Spleen (tissue), 11 donors: ENCODE measurements around the gene GCNA. TPM values are rescaled to one million over a fixed set of nuclear protein-coding genes. Genes with fewer than 3 reads are reported as not detected.

Experiments used
- DNase-seq: peaks from one replicate; pipeline ENCODE4 v3.0.0-alpha.2; 2020
- H3K27ac ChIP-seq, 8 donors: fragments of 200-600 bp; sonication (generic) in 7 of 8; 1 replicate in 4 of 8; 2 replicates in 4 of 8; pipeline versions ENCODE4 v1.5.0 to v1.8.0; 2016 to 2021; ENCODE audit warnings: inconsistent platforms in 4 of 8, mild to moderate bottlenecking in 4 of 8, moderate library complexity in 1 of 8
- H3K27me3 ChIP-seq, 7 donors: fragments of 200-600 bp; sonication (generic) in 6 of 7; replicated peaks in 1 of 7; 1 replicate in 4 of 7; 2 replicates in 3 of 7; pipeline versions ENCODE4 v1.5.0 to v1.8.0; 2016 to 2021; ENCODE audit warnings: inconsistent platforms in 3 of 7, mild to moderate bottlenecking in 1 of 7
- H3K36me3 ChIP-seq, 6 donors: fragments of 200-600 bp; sonication (generic) in 5 of 6; 1 replicate in 4 of 6; 2 replicates in 2 of 6; pipeline versions ENCODE4 v1.5.0 to v1.8.0; 2016 to 2021; ENCODE audit warnings: inconsistent platforms in 2 of 6
- H3K4me1 ChIP-seq, 6 donors: fragments of 200-600 bp; sonication (generic) in 5 of 6; 1 replicate in 3 of 6; 2 replicates in 3 of 6; pipeline versions ENCODE4 v1.5.0 to v1.8.0; 2016 to 2021; ENCODE audit warnings: inconsistent platforms in 3 of 6
- H3K4me3 ChIP-seq, 8 donors: fragments of 200-600 bp; sonication (generic) in 7 of 8; 1 replicate in 4 of 8; 2 replicates in 4 of 8; pipeline versions ENCODE4 v1.5.0 to v1.8.0; 2016 to 2021; ENCODE audit warnings: inconsistent platforms in 4 of 8, mild to moderate bottlenecking in 4 of 8, moderate library complexity in 2 of 8
- H3K9me3 ChIP-seq, 8 donors: fragments of 200-600 bp; sonication (generic) in 7 of 8; 1 replicate in 4 of 8; 2 replicates in 4 of 8; pipeline versions ENCODE4 v1.5.0 to v1.8.0; 2016 to 2021; ENCODE audit warnings: inconsistent platforms in 4 of 8
- POLR2A ChIP-seq, 3 donors: fragments of 450-650 bp; IDR thresholded peaks; one replicate each; pipeline ENCODE4 v1.5.1; 2017; ENCODE audit warnings: antibody characterized with exemption in 3 of 3, mild to moderate bottlenecking in 1 of 3
- POLR2AphosphoS5 ChIP-seq, 3 donors: sonication (generic); formaldehyde crosslinking; IDR thresholded peaks; one replicate each; pipeline ENCODE4 v1.5.1; 2017; ENCODE audit warnings: antibody characterized with exemption in 3 of 3
- WGBS, 5 donors: extraction: QIAGEN DNeasy Blood & Tissue Kit in 3 of 5; methylation state at CpG; one replicate each; pipeline versions ENCODE4 v1.1.5 to v1.1.7; 2013 to 2018; 5-methylcytosine and 5-hydroxymethylcytosine counted together
- intact Hi-C: fragments of 100-400 bp; cut with DNase I; formaldehyde crosslinking; loops from one replicate; pipeline ENCODE4 v1.15.0; 2023; ENCODE audit warnings: low total_unique reads
- polyA plus RNA-seq, 3 donors: library from polyadenylated mRNA; stranded (reverse); fragments of 200-250 nt; gene quantifications; one replicate each; pipeline ENCODE4 v1.2.1, GENCODE V29; 2013
- total RNA-seq, 7 donors: library from RNA; depleted of rRNA in 3 of 7; stranded (reverse); fragments of >200 nt in 3 of 7; fragmentation: NEBNext Ultra II Directional in 4 of 7; extraction: Animal tissue kit (Norgen Biotek cat#: 25700) in 4 of 7; gene quantifications; one replicate each; pipeline versions ENCODE4 v1.1.0 to v1.2.1, GENCODE V29; 2016 to 2021
- TF ChIP-seq, protein P1 (sequence below), 11 experiments: fragments of 200-600 bp in 7 of 11; fragments of 450-650 bp in 4 of 11; sonication (generic) in 4 of 11; IDR thresholded peaks in 8 of 11; conservative IDR thresholded peaks in 3 of 11; 1 replicate in 7 of 11; 2 replicates in 4 of 11; pipeline versions ENCODE4 v1.4.0 to v1.8.0; 2016 to 2021; ENCODE audit warnings: antibody characterized with exemption in 11 of 11, inconsistent platforms in 4 of 11, mild to moderate bottlenecking in 1 of 11
- donor health status: healthy with polysubstance abuse.
- donor health status: DM: no; HTN: no; CAD: no; lungs with moderate emphysema.
- donor health status: DM: no; HTN: no; CAD: no.
- donor health status: Bipolar disorder and iron deficiency.
- donor health status: healthy.
- donor health status: DM: no; HTN: no; CAD: no.
- donor health status: DM: yes; HTN: yes; CAD: no.

The GCNA gene
- total and polyA plus RNA-seq, 10 donors, result 1.8 to 12.8 (median 3.8) TPM

DNA sequence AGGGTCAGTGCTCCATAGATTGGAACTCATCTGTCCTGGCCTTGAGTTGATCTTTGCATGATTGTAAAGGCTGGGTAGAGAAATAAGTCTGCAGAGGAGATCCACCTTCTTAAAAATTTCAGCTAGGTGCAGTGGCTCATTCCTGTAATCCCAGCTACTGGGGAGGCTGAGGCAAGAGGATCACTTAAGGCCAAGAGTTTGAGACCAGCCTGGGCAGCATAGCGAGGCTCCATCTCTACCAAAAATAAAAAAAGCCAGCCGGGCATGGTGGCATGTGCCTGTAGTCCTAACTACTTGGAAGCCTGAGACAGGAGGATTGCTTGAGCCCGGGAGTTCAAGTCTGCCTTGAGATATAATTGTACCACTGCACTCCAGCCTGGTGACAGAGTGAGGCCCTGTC, 40.5 kb downstream of the GCNA start:
- TF ChIP-seq, protein P1, sequence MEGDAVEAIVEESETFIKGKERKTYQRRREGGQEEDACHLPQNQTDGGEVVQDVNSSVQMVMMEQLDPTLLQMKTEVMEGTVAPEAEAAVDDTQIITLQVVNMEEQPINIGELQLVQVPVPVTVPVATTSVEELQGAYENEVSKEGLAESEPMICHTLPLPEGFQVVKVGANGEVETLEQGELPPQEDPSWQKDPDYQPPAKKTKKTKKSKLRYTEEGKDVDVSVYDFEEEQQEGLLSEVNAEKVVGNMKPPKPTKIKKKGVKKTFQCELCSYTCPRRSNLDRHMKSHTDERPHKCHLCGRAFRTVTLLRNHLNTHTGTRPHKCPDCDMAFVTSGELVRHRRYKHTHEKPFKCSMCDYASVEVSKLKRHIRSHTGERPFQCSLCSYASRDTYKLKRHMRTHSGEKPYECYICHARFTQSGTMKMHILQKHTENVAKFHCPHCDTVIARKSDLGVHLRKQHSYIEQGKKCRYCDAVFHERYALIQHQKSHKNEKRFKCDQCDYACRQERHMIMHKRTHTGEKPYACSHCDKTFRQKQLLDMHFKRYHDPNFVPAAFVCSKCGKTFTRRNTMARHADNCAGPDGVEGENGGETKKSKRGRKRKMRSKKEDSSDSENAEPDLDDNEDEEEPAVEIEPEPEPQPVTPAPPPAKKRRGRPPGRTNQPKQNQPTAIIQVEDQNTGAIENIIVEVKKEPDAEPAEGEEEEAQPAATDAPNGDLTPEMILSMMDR (IDR thresholded peaks at IDR 0.05 in 8 of 11, conservative IDR thresholded peaks at IDR 0.05 in 3 of 11), result no peak
- TF ChIP-seq POLR2A (IDR thresholded peaks at IDR 0.05) (no peak), POLR2AphosphoS5 (IDR thresholded peaks at IDR 0.05) (no peak)
- Histone ChIP-seq H3K27ac (peak overlapping the region in 5 of 8 donors; percentile 57 to 81 (median 71)), H3K4me3 (peak overlapping the region in 2 of 8 donors; percentile 29 to 64), H3K27me3 (no peaks in the 10 kb centered on the region), H3K4me1 (peaks cover 30 to 70% (median 58%) of the 10 kb centered on the region in 6 donors), H3K36me3 (peaks cover 0 to 17% (median 0%) of the 10 kb centered on the region in 6 donors), H3K9me3 (no peaks in the 10 kb centered on the region)
- WGBS, 5 donors, result 64 to 80% (median 76%) methylated on average over 3 of the region's 3 CpGs
- no peak for DNase-seq
- intact Hi-C loops, result no loop called here

DNA sequence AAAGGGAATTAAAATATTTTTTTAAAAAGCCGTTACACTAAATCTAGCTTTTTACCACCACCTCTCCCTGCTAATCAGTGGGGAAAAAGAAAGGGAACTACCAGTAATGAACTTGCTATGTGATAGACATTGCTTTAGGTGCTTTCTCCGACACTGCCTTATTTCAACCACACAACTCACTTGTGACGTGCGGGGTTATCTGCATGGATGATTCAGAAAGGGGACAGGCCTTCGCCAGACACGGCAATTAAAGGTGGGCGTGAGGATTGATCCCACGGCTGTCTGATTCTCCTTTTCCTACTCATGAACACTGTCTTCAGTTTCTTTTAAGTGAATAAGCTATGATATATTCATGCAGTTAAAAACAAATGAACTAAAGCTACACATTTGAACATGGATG, 41.0 kb downstream of the GCNA start:
- 52 to 73% (median 62%) methylated on average over 8 of the region's 8 CpGs for WGBS, 5 donors

DNA sequence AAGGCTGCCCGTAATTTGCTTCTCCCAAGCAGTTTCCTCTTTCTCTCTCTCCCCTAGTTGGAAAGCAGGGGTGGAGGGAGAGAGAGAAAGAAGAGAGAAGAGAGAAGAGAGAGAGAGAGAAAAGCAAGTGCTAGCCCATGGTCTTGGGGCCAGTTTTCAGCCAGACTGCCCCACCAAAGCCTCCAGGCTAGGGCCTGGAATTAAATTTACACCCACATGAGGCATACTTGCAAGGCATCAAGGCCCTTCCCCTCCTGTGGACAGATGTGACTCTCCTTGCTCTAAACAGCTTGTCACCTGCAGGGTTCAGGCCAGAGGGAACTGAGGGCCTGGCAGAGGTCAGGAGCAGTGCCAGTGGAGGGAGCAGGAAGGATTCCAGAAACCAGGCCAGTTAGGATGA, 41.7 kb downstream of the GCNA start:
- Histone ChIP-seq H3K9me3 (no peaks in the 10 kb centered on the region), H3K36me3 (peaks cover 0 to 5% (median 0%) of the 10 kb centered on the region in 6 donors), H3K27ac (peak overlapping the region in 5 of 8 donors; percentile 44 to 81 (median 71)), H3K27me3 (no peaks in the 10 kb centered on the region), H3K4me1 (peaks cover 33 to 80% (median 67%) of the 10 kb centered on the region in 6 donors), H3K4me3 (no peak overlapping the region)
- no peak for TF ChIP-seq POLR2A (IDR thresholded peaks at IDR 0.05)
- TF ChIP-seq, protein P1 (IDR thresholded peaks at IDR 0.05 in 8 of 11, conservative IDR thresholded peaks at IDR 0.05 in 3 of 11), result no peak
- no peak for TF ChIP-seq POLR2AphosphoS5 (IDR thresholded peaks at IDR 0.05)
- WGBS, 5 donors, result 43 to 70% (median 54%) methylated on average over 1 of the region's 1 CpG; no CpG with 5 or more reads in 1 of the 5 donors
- no peak for DNase-seq
- intact Hi-C loops, result no loop called here

More for the DNA sequence above, 41.0 kb downstream of the GCNA start:
- intact Hi-C loops, result no loop called here
- H3K27ac ChIP-seq, result peak overlapping the region in 5 of 8 donors; percentile 44 to 81 (median 71)
- H3K9me3 ChIP-seq, result no peaks in the 10 kb centered on the region
- no peak for DNase-seq
- TF ChIP-seq, protein P1 (IDR thresholded peaks at IDR 0.05 in 8 of 11, conservative IDR thresholded peaks at IDR 0.05 in 3 of 11), result no peak
- TF ChIP-seq POLR2A (IDR thresholded peaks at IDR 0.05) (no peak), POLR2AphosphoS5 (IDR thresholded peaks at IDR 0.05) (no peak)
- peaks cover 0 to 13% (median 0%) of the 10 kb centered on the region in 6 donors for H3K36me3 ChIP-seq
- H3K27me3 ChIP-seq, result no peaks in the 10 kb centered on the region
- H3K4me1 ChIP-seq, result peaks cover 33 to 74% (median 62%) of the 10 kb centered on the region in 6 donors
- H3K4me3 ChIP-seq, result no peak overlapping the region

DNA sequence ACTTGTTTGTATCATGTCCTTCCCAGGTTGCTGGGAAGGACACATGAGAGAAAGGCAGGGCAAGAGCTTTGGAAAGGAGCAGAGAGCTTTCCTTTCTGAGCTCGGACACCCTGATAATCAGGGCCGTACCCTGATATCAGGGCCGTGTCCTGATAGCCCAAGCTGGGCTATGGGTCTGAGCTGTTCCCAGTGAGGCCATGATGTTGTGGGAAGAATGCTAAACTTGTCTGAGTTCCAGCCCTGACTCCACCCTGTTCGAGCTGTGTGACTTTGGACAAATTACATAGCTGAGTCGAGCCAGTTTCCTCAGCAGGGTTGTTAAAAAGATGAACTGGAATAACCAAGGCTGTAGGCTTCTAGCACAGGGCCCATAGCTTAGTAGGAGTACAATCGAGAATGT, 43.4 kb downstream of the GCNA start:
- Histone ChIP-seq H3K9me3 (no peaks in the 10 kb centered on the region), H3K4me3 (no peak overlapping the region), H3K4me1 (peaks cover 33 to 86% (median 72%) of the 10 kb centered on the region in 6 donors), H3K27ac (peak overlapping the region in 5 of 8 donors; percentile 72 to 84 (median 80)), H3K36me3 (no peaks in the 10 kb centered on the region), H3K27me3 (no peaks in the 10 kb centered on the region)
- TF ChIP-seq, protein P1 (IDR thresholded peaks at IDR 0.05 in 8 of 11, conservative IDR thresholded peaks at IDR 0.05 in 3 of 11), result no peak
- no peak for TF ChIP-seq POLR2A (IDR thresholded peaks at IDR 0.05)
- TF ChIP-seq POLR2AphosphoS5 (IDR thresholded peaks at IDR 0.05), result no peak
- intact Hi-C loops, result no loop called here
- no peak for DNase-seq
- 65 to 80% (median 74%) methylated on average over 4 to 6 of the region's 6 CpGs for WGBS, 5 donors
